ENCODE measurements around the gene AP3D1. TPM values are rescaled to one million over a fixed set of nuclear protein-coding genes. Genes with fewer than 3 reads are reported as not detected.

Gene AP3D1
- total RNA-seq, 2 experiments from 2014 or later = 80.0 to 99.8 TPM

DNA sequence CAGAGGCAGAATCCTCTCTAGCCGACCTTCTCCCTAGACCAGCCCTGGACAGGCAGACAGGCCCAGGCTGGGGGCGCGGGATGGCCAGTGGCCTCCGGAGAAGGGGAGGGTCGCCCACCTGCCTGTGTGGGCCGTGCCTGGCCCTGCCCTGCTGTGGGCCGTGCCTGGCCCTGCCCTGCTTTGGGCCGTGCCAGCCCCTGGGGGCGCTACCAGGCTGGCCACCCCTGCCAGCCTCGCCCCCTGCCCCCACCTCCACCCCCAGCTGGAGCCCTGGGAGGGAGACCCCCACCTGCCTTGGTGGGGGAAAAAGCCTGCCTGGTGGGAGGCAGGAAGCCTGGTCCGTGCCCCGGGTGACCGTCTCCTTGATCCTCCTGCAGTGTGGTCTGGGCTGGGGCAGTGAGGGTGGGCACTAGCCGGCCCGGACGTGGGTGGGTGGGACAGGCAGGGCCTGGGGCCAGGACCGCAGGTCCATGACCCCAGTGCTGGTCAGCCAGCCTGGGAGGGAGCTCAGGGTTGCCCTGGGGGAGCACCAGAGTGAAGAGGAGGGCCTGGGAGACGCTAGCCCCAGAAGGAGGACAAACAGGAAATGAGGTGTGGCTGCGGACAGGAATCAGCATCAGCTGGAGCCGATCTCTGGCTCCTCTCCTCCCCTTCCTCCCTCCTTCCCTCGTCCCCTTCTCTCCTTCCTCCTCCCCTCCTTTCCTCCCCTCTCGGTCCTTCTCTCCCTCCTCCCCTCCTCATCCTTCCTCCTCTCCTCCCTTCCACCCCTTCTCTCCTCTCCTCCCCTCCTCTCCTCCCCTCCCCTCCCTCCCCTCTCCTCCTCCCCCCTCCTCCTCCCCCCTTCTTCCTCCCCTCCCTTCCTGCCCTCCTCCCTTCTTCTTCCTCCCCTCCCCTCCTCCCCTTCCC lies 95.2 kb downstream of the AP3D1 start:
- ChIA-PET POLR2A (no interaction called here), CTCF (ENCODE audit: unreplicated experiment) (interaction anchor here (0.6 kb wide), 1 partner anchor 31 kb away, joined by 3 read pairs; no protein-coding TSS in a partner anchor)
- Histone ChIP-seq H4K20me1 (ENCODE audit: insufficient read depth, low read length) (no peaks in the 10 kb centered on the region), H3K4me3 (ENCODE audit: low read depth, low read length, poor library complexity, severe bottlenecking) (peak overlapping the region; percentile 32), H3K4me2 (ENCODE audit: low read length) (peak overlapping the region; percentile 61), H2AFZ (ENCODE audit: low read length) (peak overlapping the region; percentile 45; the same call in 1 of the 2 replicates), H3K4me1 (ENCODE audit: insufficient read depth, low read length, poor library complexity, severe bottlenecking) (peaks cover 78% of the 10 kb centered on the region), H3K9me3 (ENCODE audit: low read length) (no peaks in the 10 kb centered on the region), H3K79me2 (ENCODE audit: insufficient read depth, low read depth, low read length) (no peaks in the 10 kb centered on the region; the same call in 1 of the 2 replicates), H3K36me3 (ENCODE audit: insufficient read depth, low read length) (no peaks in the 10 kb centered on the region), H3K9me2 (ENCODE audit: insufficient read depth, low read length) (no peaks in the 10 kb centered on the region), H3K27ac (ENCODE audit: low read depth, low read length, poor library complexity, severe bottlenecking) (peak overlapping the region; percentile 71)
- BruUV-seq (replicated peaks) = no TSS peak
- intact Hi-C loops (cut with micrococcal nuclease; ENCODE audit: unreplicated experiment) = no loop called here
- TF ChIP-seq, protein P1, sequence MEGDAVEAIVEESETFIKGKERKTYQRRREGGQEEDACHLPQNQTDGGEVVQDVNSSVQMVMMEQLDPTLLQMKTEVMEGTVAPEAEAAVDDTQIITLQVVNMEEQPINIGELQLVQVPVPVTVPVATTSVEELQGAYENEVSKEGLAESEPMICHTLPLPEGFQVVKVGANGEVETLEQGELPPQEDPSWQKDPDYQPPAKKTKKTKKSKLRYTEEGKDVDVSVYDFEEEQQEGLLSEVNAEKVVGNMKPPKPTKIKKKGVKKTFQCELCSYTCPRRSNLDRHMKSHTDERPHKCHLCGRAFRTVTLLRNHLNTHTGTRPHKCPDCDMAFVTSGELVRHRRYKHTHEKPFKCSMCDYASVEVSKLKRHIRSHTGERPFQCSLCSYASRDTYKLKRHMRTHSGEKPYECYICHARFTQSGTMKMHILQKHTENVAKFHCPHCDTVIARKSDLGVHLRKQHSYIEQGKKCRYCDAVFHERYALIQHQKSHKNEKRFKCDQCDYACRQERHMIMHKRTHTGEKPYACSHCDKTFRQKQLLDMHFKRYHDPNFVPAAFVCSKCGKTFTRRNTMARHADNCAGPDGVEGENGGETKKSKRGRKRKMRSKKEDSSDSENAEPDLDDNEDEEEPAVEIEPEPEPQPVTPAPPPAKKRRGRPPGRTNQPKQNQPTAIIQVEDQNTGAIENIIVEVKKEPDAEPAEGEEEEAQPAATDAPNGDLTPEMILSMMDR (conservative IDR thresholded peaks at IDR 0.05; ENCODE audit: low read length) = 0 out of 2 replicates have a peak, but pooled peaks have one; percentile 25
- no peak for TF ChIP-seq EZH2phosphoT487 (IDR thresholded peaks at IDR 0.05; ENCODE audit: borderline replicate concordance, low read depth, low read length)
- peak; percentile 57 for DNase-seq (ENCODE audit: low spot score)

DNA sequence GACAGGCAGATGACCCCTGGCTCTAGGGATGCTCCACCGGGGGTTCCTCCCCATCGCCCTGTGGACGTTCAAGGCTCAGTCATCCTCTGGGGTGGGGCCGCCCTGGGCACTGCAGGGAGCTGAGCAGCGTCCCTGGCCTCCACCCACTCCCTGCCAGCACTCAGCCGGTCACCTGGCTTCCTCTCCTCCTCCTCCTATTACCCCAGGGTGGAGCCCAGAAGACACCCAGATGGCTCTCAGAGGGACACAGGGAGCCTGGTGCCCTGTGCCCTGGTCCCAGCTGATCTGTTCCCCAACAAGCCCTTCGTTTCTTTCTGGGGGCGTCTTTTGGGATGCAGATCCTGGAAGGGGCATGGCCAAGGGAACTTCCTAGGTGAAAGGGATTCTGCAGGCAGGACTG lies 96.6 kb downstream of the AP3D1 start:
- CTCF ChIA-PET (ENCODE audit: unreplicated experiment) = no interaction called here
- peak overlapping the region; percentile 58 for H3K27ac ChIP-seq (ENCODE audit: low read depth, low read length, poor library complexity, severe bottlenecking)
- intact Hi-C loops (cut with micrococcal nuclease; ENCODE audit: unreplicated experiment) = no loop called here
- H2AFZ ChIP-seq (ENCODE audit: low read length) = peak overlapping the region; percentile 77
- H3K4me2 ChIP-seq (ENCODE audit: low read length) = peak overlapping the region; percentile 66
- 0 out of 2 replicates have a peak, but pooled peaks cover 2% of the 10 kb centered on the region for H4K20me1 ChIP-seq (ENCODE audit: insufficient read depth, low read length)
- POLR2A ChIA-PET = interaction anchor here (0.6 to 0.7 kb wide), 2 partner anchors 37 to 100 kb away, joined by 3 read pairs; no protein-coding TSS in a partner anchor
- H3K36me3 ChIP-seq (ENCODE audit: insufficient read depth, low read length) = no peaks in the 10 kb centered on the region
- no peaks in the 10 kb centered on the region for H3K9me2 ChIP-seq (ENCODE audit: insufficient read depth, low read length)
- H3K79me2 ChIP-seq (ENCODE audit: insufficient read depth, low read depth, low read length) = peaks cover 11% of the 10 kb centered on the region
- no peaks in the 10 kb centered on the region for H3K9me3 ChIP-seq (ENCODE audit: low read length)
- BruUV-seq (replicated peaks) = no TSS peak
- no peak overlapping the region for H3K4me3 ChIP-seq (ENCODE audit: low read depth, low read length, poor library complexity, severe bottlenecking)
- DNase-seq (ENCODE audit: low spot score) = peak; percentile 25
- peaks cover 66% of the 10 kb centered on the region for H3K4me1 ChIP-seq (ENCODE audit: insufficient read depth, low read length, poor library complexity, severe bottlenecking)
- TF ChIP-seq, protein P1 (conservative IDR thresholded peaks at IDR 0.05; ENCODE audit: low read length) = no peak
- no peak for TF ChIP-seq EZH2phosphoT487 (IDR thresholded peaks at IDR 0.05; ENCODE audit: borderline replicate concordance, low read depth, low read length)

All from OCI-LY7 (cell line).